Measurements from ENCODE around the gene PPIB.

PPIB gene

DNA sequence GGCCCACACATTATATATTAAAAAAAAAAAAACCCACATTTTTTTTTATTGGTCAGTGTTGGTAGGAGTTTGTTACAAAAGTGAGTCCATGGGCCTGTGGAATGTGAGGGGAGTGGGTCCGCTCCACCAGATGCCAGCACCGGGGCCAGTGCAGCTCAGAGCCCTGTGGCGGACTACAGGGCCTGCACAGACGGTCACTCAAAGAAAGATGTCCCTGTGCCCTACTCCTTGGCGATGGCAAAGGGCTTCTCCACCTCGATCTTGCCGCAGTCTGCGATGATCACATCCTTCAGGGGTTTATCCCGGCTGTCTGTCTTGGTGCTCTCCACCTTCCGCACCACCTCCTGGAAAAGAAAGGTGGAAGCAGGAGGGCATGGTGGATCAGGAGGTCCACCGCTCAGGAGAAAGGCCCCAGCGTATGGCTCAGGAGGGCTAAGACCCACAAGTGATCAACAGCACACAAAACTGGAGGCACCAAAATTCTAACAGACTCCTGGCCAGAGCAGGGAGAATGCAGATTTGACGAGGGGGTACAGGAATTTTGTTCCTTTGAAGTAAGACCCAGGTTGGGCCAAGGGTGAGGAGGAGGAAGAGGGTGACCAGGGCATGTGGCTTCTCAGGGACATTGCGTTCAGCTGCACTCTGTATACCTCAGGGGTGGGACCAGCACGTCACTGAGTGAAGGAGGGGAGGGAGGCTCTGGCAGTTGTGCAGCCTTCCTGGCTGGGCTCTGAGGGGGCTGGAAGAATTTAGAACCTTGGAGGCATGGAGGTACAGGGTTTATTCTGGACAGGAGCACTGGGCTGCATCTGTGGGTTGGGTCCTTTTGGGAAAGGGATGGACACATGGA, 6.8 kb downstream of the PPIB start:
- Histone ChIP-seq H3K4me1 (ENCODE audit: control insufficient read depth in 1 of 2, insufficient read depth in 2 of 2, low read length in 2 of 2) (peaks cover 5 to 34% of the 10 kb centered on the region in 2 donors), H3K27ac (ENCODE audit: low read length) (no peak overlapping the region)

DNA sequence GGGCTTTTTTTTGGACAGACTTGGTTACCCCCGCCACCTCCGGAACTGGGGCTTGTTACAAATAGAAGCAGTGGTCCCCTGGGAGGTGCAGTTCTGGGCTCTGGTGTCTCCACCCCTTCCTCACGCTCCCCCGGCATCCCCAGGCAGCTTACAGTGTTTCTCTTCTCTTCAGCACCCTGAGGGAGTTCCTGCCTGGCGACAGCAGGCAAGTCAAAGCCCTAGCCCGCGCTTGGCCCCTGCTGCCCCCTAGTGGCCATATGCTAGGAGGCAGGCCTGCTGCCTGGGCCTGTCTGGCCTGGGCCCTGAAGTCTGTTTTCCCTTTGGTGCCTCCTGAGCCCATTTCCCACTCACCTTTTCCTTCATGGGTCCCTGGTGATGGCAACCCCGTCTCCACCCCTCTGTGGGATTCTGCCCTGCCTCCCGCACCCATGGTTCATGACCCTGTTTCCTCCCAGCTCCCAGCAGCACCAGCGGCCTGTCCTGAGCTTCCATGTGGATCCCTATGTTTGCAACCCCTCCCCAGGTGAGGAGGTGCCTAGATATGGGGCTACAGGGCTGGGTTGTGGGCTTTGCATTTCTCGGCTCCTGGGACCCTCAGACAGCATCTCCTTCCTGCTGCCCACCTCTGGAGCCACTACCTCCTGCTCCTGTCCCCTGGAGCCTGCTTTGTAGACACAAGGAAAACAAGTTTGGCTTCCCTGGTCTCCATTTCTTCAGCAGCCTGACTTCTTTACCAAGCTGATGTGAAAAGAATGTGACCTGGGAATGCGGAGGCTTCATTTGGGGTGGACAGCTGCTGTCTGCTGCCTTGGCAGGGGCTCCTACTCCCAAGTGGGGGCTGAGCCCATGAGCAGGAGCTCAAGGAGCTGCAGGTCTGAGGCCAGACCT, 9.1 kb downstream of the PPIB start:
- H3K4me1 ChIP-seq (ENCODE audit: control insufficient read depth in 1 of 2, insufficient read depth in 2 of 2, low read length in 2 of 2): peaks cover 2 to 32% of the 10 kb centered on the region in 2 donors
- no peak overlapping the region for H3K27ac ChIP-seq (ENCODE audit: low read length)
- H3K4me3 ChIP-seq (ENCODE audit: low read depth in 1 of 2, low read length in 2 of 2): no peak overlapping the region
- H3K27me3 ChIP-seq (ENCODE audit: low read depth, low read length): peaks cover 15% of the 10 kb centered on the region
- no peaks in the 10 kb centered on the region for H3K9me3 ChIP-seq (ENCODE audit: control insufficient read depth in 1 of 2, low read length in 2 of 2)
- H3K36me3 ChIP-seq (ENCODE audit: control insufficient read depth in 1 of 2, insufficient read depth in 2 of 2, low read length in 2 of 2): peaks cover 35 to 39% of the 10 kb centered on the region in 2 donors

More for the DNA sequence above, 6.8 kb downstream of the PPIB start:
- Histone ChIP-seq H3K4me3 (ENCODE audit: low read depth in 1 of 2, low read length in 2 of 2) (no peak overlapping the region), H3K27me3 (ENCODE audit: low read depth, low read length) (peaks cover 15% of the 10 kb centered on the region), H3K36me3 (ENCODE audit: control insufficient read depth in 1 of 2, insufficient read depth in 2 of 2, low read length in 2 of 2) (peaks cover 50 to 55% of the 10 kb centered on the region in 2 donors), H3K9me3 (ENCODE audit: control insufficient read depth in 1 of 2, low read length in 2 of 2) (no peaks in the 10 kb centered on the region)

DNA sequence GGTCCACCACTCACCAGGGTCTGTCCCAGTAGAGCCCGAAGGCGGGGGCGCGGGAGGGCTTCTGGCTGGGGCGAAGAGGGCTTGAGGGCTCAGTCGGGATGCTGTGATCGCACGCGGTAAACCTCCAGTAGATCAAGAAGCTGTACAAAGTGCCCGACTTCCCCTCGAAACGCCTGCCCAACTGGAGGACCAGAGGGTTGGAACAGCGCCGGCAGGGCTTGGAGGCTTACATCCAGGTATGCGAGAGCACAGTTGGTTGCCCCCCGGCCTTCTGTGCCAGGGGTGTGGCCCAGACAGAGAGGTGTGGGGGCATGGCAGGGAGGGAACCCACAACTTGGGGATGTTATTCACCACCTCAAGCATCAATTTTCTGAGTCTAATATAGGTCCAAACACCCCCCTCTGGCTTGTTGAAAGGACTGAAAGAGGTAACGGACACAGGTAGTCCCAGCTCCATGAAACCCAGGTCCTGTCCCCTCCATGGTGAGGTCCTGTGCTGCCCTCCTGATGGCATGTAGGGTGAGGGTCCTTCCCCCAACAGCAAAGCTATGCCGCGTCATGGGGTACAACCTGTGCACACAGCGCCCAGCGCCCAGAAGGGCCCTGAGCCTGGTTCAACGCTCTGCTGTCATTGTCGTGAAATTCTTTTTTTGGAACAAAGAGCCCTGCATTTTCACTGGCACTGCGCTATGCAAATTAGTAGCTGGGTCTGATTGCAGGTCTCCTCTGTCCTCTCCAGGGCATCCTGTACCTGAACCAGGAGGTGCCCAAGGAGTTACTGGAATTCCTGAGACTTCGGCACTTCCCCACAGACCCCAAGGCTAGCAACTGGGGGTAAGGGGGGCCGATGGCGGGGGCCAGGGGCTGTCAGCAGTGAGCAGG, 10.1 kb downstream of the PPIB start:
- peak overlapping the region in 1 of 2 donors; percentile 58 for H3K4me3 ChIP-seq (ENCODE audit: low read depth in 1 of 2, low read length in 2 of 2)

GRCh38 chr15:64151727-64152506, 10.9 kb downstream of the PPIB start, which contains the start of gene SNX22:
Gene SNX22 (plus strand): TSS chr15:64151731. CDS start chr15:64151776, 45 bp downstream.
- peaks cover 17 to 21% of the 10 kb centered on the region in 2 donors for H3K36me3 ChIP-seq (ENCODE audit: control insufficient read depth in 1 of 2, insufficient read depth in 2 of 2, low read length in 2 of 2)
- peak within 1 kb of the TSS; percentile 16 to 58 for H3K4me3 ChIP-seq (ENCODE audit: low read depth in 1 of 2, low read length in 2 of 2)
- H3K9me3 ChIP-seq (ENCODE audit: control insufficient read depth in 1 of 2, low read length in 2 of 2): no peaks in the 10 kb centered on the region
- no peak within 1 kb of the TSS for H3K27ac ChIP-seq (ENCODE audit: low read length)
- peaks cover 0 to 26% of the 10 kb centered on the region in 2 donors for H3K4me1 ChIP-seq (ENCODE audit: control insufficient read depth in 1 of 2, insufficient read depth in 2 of 2, low read length in 2 of 2)
- peaks cover 15% of the 10 kb centered on the region for H3K27me3 ChIP-seq (ENCODE audit: low read depth, low read length)

More for the DNA sequence above, 10.1 kb downstream of the PPIB start:
- no peaks in the 10 kb centered on the region for H3K9me3 ChIP-seq (ENCODE audit: control insufficient read depth in 1 of 2, low read length in 2 of 2)
- H3K27me3 ChIP-seq (ENCODE audit: low read depth, low read length): peaks cover 15% of the 10 kb centered on the region
- H3K4me1 ChIP-seq (ENCODE audit: control insufficient read depth in 1 of 2, insufficient read depth in 2 of 2, low read length in 2 of 2): peaks cover 0 to 26% of the 10 kb centered on the region in 2 donors
- no peak overlapping the region for H3K27ac ChIP-seq (ENCODE audit: low read length)
- H3K36me3 ChIP-seq (ENCODE audit: control insufficient read depth in 1 of 2, insufficient read depth in 2 of 2, low read length in 2 of 2): peaks cover 26 to 29% of the 10 kb centered on the region in 2 donors

DNA sequence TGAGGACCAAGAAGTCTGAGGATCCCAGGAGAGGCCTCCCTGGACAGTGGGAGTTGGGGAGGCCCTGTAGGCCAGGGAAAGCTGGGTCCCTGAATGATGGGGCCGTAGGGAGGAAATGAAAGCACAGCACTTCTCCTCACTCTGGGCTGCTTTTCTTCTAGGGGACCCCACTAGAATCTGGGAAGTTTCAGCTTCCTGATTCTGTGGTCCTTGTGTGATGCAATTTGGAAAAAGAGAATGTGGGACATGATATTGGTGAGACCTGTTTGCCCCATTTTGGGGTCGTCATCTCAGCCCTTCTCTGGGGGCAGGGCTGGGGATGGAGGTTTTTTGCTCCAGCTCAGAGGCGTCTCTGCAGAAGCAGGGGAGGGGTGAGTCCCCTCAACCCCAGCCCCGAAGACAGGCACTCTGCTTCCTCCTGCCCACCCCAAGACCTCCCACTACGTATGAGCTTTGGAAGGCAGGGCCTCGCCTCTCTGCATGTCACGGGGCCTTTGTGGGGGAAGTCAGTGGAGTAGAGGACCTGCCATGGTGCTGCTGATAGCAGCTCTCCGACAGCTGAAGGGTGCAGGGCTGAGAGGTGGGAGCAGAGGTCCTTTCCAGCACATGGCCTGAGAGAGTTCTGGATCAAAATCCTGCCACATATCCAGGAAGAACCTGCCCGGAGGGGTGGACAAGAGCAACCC, 12.8 kb downstream of the PPIB start:
- Histone ChIP-seq H3K4me1 (ENCODE audit: control insufficient read depth in 1 of 2, insufficient read depth in 2 of 2, low read length in 2 of 2) (peaks cover 0 to 26% of the 10 kb centered on the region in 2 donors), H3K27me3 (ENCODE audit: low read depth, low read length) (peaks cover 15% of the 10 kb centered on the region), H3K4me3 (ENCODE audit: low read depth in 1 of 2, low read length in 2 of 2) (no peak overlapping the region), H3K36me3 (ENCODE audit: control insufficient read depth in 1 of 2, insufficient read depth in 2 of 2, low read length in 2 of 2) (peaks cover 0 to 8% of the 10 kb centered on the region in 2 donors), H3K9me3 (ENCODE audit: control insufficient read depth in 1 of 2, low read length in 2 of 2) (no peaks in the 10 kb centered on the region), H3K27ac (ENCODE audit: low read length) (no peak overlapping the region)

DNA sequence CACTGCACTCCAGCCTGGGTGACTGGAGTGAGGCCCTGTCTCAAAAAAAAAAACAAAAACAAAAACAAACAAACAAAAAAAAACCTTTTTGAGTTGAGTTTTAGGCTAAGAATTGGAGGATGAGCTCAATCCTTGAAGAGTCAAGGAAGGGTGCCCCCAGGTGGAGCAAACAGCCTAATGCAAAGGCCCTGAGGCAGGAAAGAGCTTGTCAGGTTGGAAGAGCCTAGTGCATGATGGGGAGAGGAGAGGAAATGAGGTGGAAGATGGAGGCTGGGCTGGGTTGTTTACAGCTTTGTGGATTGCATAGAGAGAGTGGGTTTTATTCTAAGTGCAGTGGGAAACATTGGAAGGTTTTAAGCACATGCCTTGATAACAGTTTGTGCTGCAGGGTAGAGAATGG, 13.4 kb downstream of the PPIB start:
- no peak overlapping the region for H3K4me3 ChIP-seq (ENCODE audit: low read depth in 1 of 2, low read length in 2 of 2)
- peaks cover 15% of the 10 kb centered on the region for H3K27me3 ChIP-seq (ENCODE audit: low read depth, low read length)
- peaks cover 0 to 26% of the 10 kb centered on the region in 2 donors for H3K4me1 ChIP-seq (ENCODE audit: control insufficient read depth in 1 of 2, insufficient read depth in 2 of 2, low read length in 2 of 2)
- H3K9me3 ChIP-seq (ENCODE audit: control insufficient read depth in 1 of 2, low read length in 2 of 2): no peaks in the 10 kb centered on the region
- H3K27ac ChIP-seq (ENCODE audit: low read length): no peak overlapping the region
- H3K36me3 ChIP-seq (ENCODE audit: control insufficient read depth in 1 of 2, insufficient read depth in 2 of 2, low read length in 2 of 2): peaks cover 3 to 8% of the 10 kb centered on the region in 2 donors

DNA sequence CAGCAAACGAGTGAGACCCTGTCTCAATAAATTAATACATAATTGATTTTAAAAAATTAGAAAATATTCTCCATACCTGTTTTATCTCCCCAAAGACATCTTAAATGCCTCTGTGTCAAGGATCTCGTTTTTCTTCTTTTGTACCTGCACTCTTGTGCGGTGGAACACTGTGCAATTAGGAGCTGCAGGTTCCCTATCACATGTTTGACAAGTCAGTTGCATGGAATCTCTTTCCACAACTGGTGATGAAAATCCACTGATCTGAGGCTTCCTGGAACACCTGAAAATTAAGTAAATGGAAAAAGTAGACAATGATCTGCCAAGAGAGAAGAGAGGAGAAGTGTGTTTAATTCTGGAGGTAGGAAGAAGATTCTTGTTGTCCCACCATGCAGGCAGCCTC, 14.2 kb downstream of the PPIB start:
- Histone ChIP-seq H3K9me3 (ENCODE audit: control insufficient read depth in 1 of 2, low read length in 2 of 2) (no peaks in the 10 kb centered on the region), H3K36me3 (ENCODE audit: control insufficient read depth in 1 of 2, insufficient read depth in 2 of 2, low read length in 2 of 2) (peaks cover 7 to 14% of the 10 kb centered on the region in 2 donors), H3K27ac (ENCODE audit: low read length) (no peak overlapping the region), H3K27me3 (ENCODE audit: low read depth, low read length) (peaks cover 15% of the 10 kb centered on the region), H3K4me3 (ENCODE audit: low read depth in 1 of 2, low read length in 2 of 2) (no peak overlapping the region), H3K4me1 (ENCODE audit: control insufficient read depth in 1 of 2, insufficient read depth in 2 of 2, low read length in 2 of 2) (peaks cover 0 to 26% of the 10 kb centered on the region in 2 donors)

- H3K36me3 ChIP-seq (ENCODE audit: control insufficient read depth in 1 of 2, insufficient read depth in 2 of 2, low read length in 2 of 2): peaks cover 11 to 18% of the 10 kb centered on the region in 2 donors
- H3K4me1 ChIP-seq (ENCODE audit: control insufficient read depth in 1 of 2, insufficient read depth in 2 of 2, low read length in 2 of 2): peaks cover 0 to 23% of the 10 kb centered on the region in 2 donors
- H3K27ac ChIP-seq (ENCODE audit: low read length): no peak overlapping the region
- no peak overlapping the region for H3K4me3 ChIP-seq (ENCODE audit: low read depth in 1 of 2, low read length in 2 of 2)
- no peaks in the 10 kb centered on the region for H3K9me3 ChIP-seq (ENCODE audit: control insufficient read depth in 1 of 2, low read length in 2 of 2)
- peaks cover 13% of the 10 kb centered on the region for H3K27me3 ChIP-seq (ENCODE audit: low read depth, low read length)
These were observed 14.7 kb downstream of the PPIB start for GRCh38 chr15:64148168-64148567.

DNA sequence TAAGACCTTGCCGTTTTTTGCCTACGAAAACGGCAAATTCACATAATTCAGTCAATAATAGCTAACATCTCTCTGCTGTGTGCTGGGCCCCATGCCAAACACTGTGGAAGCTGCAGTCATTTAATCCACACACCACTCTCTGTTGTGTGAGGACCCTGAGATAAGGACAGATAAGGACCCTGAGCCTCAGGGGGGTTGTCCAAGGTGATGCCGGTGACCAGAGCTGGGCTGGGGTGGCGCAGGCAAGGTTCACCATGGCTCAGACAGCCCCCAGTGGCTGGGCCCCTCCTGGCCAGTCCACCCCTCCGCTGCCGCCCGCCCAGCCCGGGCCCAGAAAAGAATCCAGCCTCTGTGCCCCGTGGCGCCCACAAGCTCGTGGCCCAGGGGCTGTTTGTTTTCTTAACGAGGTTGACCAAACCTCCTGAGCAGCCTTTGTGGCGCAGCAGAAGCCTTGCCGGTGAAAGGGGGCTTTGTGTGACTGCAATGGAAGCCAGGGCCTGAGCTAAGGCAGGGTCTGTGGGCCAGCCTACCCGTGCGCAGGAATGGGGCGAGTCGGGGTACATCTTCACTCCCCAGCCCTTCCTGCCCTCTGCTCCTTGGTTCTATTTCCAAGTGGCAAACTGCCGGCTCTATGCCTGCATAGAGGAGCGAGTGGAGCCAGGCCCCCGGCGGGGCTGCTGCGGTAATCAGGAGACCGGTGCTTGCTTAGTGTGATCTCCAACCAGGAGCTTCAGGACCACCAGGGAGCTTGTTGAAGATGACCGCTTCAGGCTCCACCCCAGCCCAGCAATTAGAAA, 15.7 kb downstream of the PPIB start:
- Histone ChIP-seq H3K27ac (ENCODE audit: low read length) (no peak overlapping the region), H3K36me3 (ENCODE audit: control insufficient read depth in 1 of 2, insufficient read depth in 2 of 2, low read length in 2 of 2) (peaks cover 19 to 23% of the 10 kb centered on the region in 2 donors), H3K4me1 (ENCODE audit: control insufficient read depth in 1 of 2, insufficient read depth in 2 of 2, low read length in 2 of 2) (peaks cover 0 to 12% of the 10 kb centered on the region in 2 donors), H3K27me3 (ENCODE audit: low read depth, low read length) (peaks cover 2% of the 10 kb centered on the region), H3K4me3 (ENCODE audit: low read depth in 1 of 2, low read length in 2 of 2) (no peak overlapping the region), H3K9me3 (ENCODE audit: control insufficient read depth in 1 of 2, low read length in 2 of 2) (no peaks in the 10 kb centered on the region)
